IMR-90 (cell line): ENCODE data around the gene USP30. TPM values are rescaled to one million over a fixed set of nuclear protein-coding genes. Genes with fewer than 3 reads are reported as not detected.
A peak's percentile ranks its signal among the peaks of the same experiment; 100 is the strongest.

Experiments used
- ATAC-seq: fragments of 200-7000 bp; cut with Tn5 transposase; 2 replicates; pipeline ENCODE4 v1.9.1; 2020; ENCODE audit warnings: low read depth, mild to moderate bottlenecking, moderate library complexity
- BruUV-seq: library from RNA; stranded (reverse); fragments of 400-500 nt; replicated peaks from 2 replicates; lab custom pipeline; 2021; lab: Mats Ljungman, UMichigan
- CTCF ChIA-PET: fragments of 300-600 bp; formaldehyde crosslinking; extraction: SDS; loops from one replicate; lab custom pipeline; 2021; ENCODE audit warnings: antibody characterized with exemption; lab: Yijun Ruan, JAX
- POLR2A ChIA-PET: fragments of 300-600 bp; sonication (Branson Sonifier 250); formaldehyde crosslinking; loops from one replicate; lab custom pipeline; 2022; ENCODE audit warnings: antibody characterized with exemption; ENCODE audit not compliant: unreplicated experiment; lab: Charles Lee
- DNase-seq: peaks from one replicate; pipeline ENCODE4 v3.0.0; 2013
- H2AFZ ChIP-seq: replicated peaks from 2 replicates; pipeline ENCODE3; 2013; ENCODE audit warnings: low read length, mild to moderate bottlenecking; ENCODE audit not compliant: poor library complexity
- H2AK5ac ChIP-seq: 2 replicates; pipeline ENCODE4 v1.6.1; 2013; ENCODE audit warnings: low read depth, low read length, inconsistent platforms
- H2AK9ac ChIP-seq: replicated peaks from 2 replicates; pipeline ENCODE3; 2013; ENCODE audit warnings: mild to moderate bottlenecking, low read depth, low read length, moderate library complexity; ENCODE audit not compliant: poor library complexity
- H2BK120ac ChIP-seq: 2 replicates; pipeline ENCODE4 v1.6.1; 2013; ENCODE audit warnings: low read depth, low read length, inconsistent platforms
- H2BK15ac ChIP-seq: 3 replicates; pipeline ENCODE4 v1.6.1; 2013; ENCODE audit warnings: low read depth, low read length, inconsistent platforms
- H2BK20ac ChIP-seq: 2 replicates; pipeline ENCODE4 v1.6.1; 2013; ENCODE audit warnings: low read depth, mild to moderate bottlenecking, inconsistent platforms, low read length, moderate library complexity
- H2BK5ac ChIP-seq: 2 replicates; pipeline ENCODE4 v1.6.1; 2013; ENCODE audit warnings: mild to moderate bottlenecking, low read depth, low read length, inconsistent platforms; ENCODE audit not compliant: poor library complexity, severe bottlenecking
- H3K14ac ChIP-seq: replicated peaks from 2 replicates; pipeline ENCODE4 v1.6.1; 2013; ENCODE audit warnings: low read depth, low read length, inconsistent platforms
- H3K18ac ChIP-seq: 2 replicates; pipeline ENCODE4 v1.6.1; 2013; ENCODE audit warnings: low read depth, low read length, control low read depth
- H3K23ac ChIP-seq: 2 replicates; pipeline ENCODE4 v1.6.1; 2013; ENCODE audit warnings: low read depth, low read length, inconsistent platforms
- H3K27ac ChIP-seq: 2 replicates; pipeline ENCODE4 v1.5.1; 2013; ENCODE audit warnings: mild to moderate bottlenecking, control low read depth, low read length; ENCODE audit not compliant: insufficient read depth
- H3K27me3 ChIP-seq: 2 replicates; pipeline ENCODE4 v1.6.1; 2013; ENCODE audit warnings: low read length; ENCODE audit not compliant: control insufficient read depth, insufficient read depth
- H3K36me3 ChIP-seq: 2 replicates; pipeline ENCODE4 v1.6.1; 2013; ENCODE audit warnings: low read length, mixed read lengths; ENCODE audit not compliant: control insufficient read depth, insufficient read depth
- H3K4ac ChIP-seq: 2 replicates; pipeline ENCODE4 v1.6.1; 2013; ENCODE audit warnings: low read depth, low read length, inconsistent platforms
- H3K4me1 ChIP-seq: 2 replicates; pipeline ENCODE4 v1.6.1; 2013; ENCODE audit warnings: low read length, mixed read lengths; ENCODE audit not compliant: control insufficient read depth, insufficient read depth
- H3K4me2 ChIP-seq: 2 replicates; pipeline ENCODE4 v1.6.1; 2013; ENCODE audit warnings: low read depth, mild to moderate bottlenecking, control low read depth, low read length, moderate library complexity
- H3K4me3 ChIP-seq: 2 replicates; pipeline ENCODE4 v1.5.1; 2013; ENCODE audit warnings: low read depth, mild to moderate bottlenecking, control low read depth, low read length, moderate library complexity; ENCODE audit not compliant: insufficient read depth
- H3K56ac ChIP-seq: 2 replicates; pipeline ENCODE4 v1.6.1; 2013; ENCODE audit warnings: low read length, inconsistent platforms; ENCODE audit not compliant: insufficient read depth; ENCODE audit errors: extremely low read depth
- H3K79me1 ChIP-seq, 2 experiments: 2 replicates each; pipeline ENCODE4 v1.6.1; 2013; ENCODE audit warnings: low read length in 2 of 2, inconsistent platforms in 1 of 2, low read depth in 1 of 2
- H3K9ac ChIP-seq: 2 replicates; pipeline ENCODE4 v1.6.1; 2013; ENCODE audit warnings: low read depth, low read length, control low read depth
- H3K9me1 ChIP-seq: 2 replicates; pipeline ENCODE4 v1.6.1; 2013; ENCODE audit warnings: low read length, inconsistent platforms; ENCODE audit not compliant: insufficient read depth
- H3K9me3 ChIP-seq: 2 replicates; pipeline ENCODE4 v1.6.1; 2013; ENCODE audit warnings: low read length; ENCODE audit not compliant: control insufficient read depth, insufficient read depth
- H4K20me1 ChIP-seq: 2 replicates; pipeline ENCODE4 v1.6.1; 2013; ENCODE audit warnings: low read length, inconsistent platforms; ENCODE audit not compliant: insufficient read depth
- H4K5ac ChIP-seq: 2 replicates; pipeline ENCODE4 v1.6.1; 2013; ENCODE audit warnings: mild to moderate bottlenecking, low read depth, low read length, control low read depth
- H4K8ac ChIP-seq, 2 experiments: 2 replicates each; pipeline ENCODE4 v1.6.1; 2013; ENCODE audit warnings: low read depth in 2 of 2, low read length in 2 of 2, control low read depth in 1 of 2, inconsistent platforms in 1 of 2
- H4K91ac ChIP-seq: 2 replicates; pipeline ENCODE4 v1.6.1; 2013; ENCODE audit warnings: low read depth, low read length, inconsistent platforms; ENCODE audit not compliant: insufficient read depth
- FOS ChIP-seq: fragments of 150-350 bp; IDR thresholded peaks from 2 replicates; pipeline ENCODE4 v1.6.1; 2016; ENCODE audit warnings: low read depth, low read length
- MAZ ChIP-seq: IDR thresholded peaks from 2 replicates; pipeline ENCODE4 v1.6.1; 2012; ENCODE audit warnings: low read depth, mild to moderate bottlenecking, low read length, improper control_type of control experiment, moderate library complexity, borderline replicate concordance
- MXI1 ChIP-seq: IDR thresholded peaks from 2 replicates; pipeline ENCODE4 v1.6.1; 2012; ENCODE audit warnings: low read depth, mild to moderate bottlenecking, low read length, moderate library complexity, borderline replicate concordance
- RAD21 ChIP-seq: IDR thresholded peaks from 2 replicates; pipeline ENCODE4 v1.6.1; 2012; ENCODE audit warnings: low read length, improper control_type of control experiment
- USF2 ChIP-seq: fragments of 150-350 bp; IDR thresholded peaks from 2 replicates; pipeline ENCODE4 v1.6.1; 2017; ENCODE audit warnings: mild to moderate bottlenecking, antibody characterized with exemption, low read length, low read depth
- WGBS, 2 experiments: methylation state at CpG; one replicate each; pipeline versions ENCODE4 v1.1.5 to v1.1.7; 2013; ENCODE audit warnings: missing lambda C conversion rate in 2 of 2; ENCODE audit not compliant: insufficient read length in 1 of 2; ENCODE audit errors: extremely low coverage in 2 of 2; 5-methylcytosine and 5-hydroxymethylcytosine counted together
- dilution Hi-C: fragments of 300-500 bp; cut with HindIII; formaldehyde crosslinking; loops from one replicate; pipeline ENCODE4 v1.14.3; 2018; ENCODE audit warnings: low sequenced_read_pairs; ENCODE audit not compliant: unreplicated experiment
- in situ Hi-C: fragments of 300-500 bp; cut with MboI; formaldehyde crosslinking; loops from 3 replicates; pipeline ENCODE4 v1.14.3; 2019; ENCODE audit warnings: low sequenced_read_pairs, inconsistent platforms, mixed read lengths
- intact Hi-C: fragments of 100-400 bp; cut with micrococcal nuclease; formaldehyde crosslinking; loops from 2 replicates; pipeline ENCODE4 v1.10.0; 2022
- polyA plus RNA-seq, 3 experiments: library from polyadenylated mRNA; depleted of rRNA; stranded (reverse); fragments of >200 nt; gene quantifications; 2 replicates each; pipeline ENCODE4 v1.2.3, GENCODE V29; 2012; ENCODE audit warnings: low replicate concordance in 1 of 3
- total RNA-seq: library from RNA; depleted of rRNA; stranded (reverse); fragments of >200 nt; gene quantifications from 2 replicates; pipeline ENCODE4 v1.2.3, GENCODE V29; 2012

The USP30 gene
- total and polyA plus RNA-seq, 2 of the 4 experiments (the other 2 are of a cell fraction), result 10.4 to 11.2 TPM

- Histone ChIP-seq H3K79me1 (peaks cover 20 to 37% of the 10 kb centered on the region in 2 experiments), H2AK5ac (no peak within 1 kb of the TSS), H3K36me3 (peaks cover 10% of the 10 kb centered on the region), H3K4me1 (peaks cover under 1% of the 10 kb centered on the region), H4K5ac (peak within 1 kb of the TSS; percentile 73), H3K27me3 (no peaks in the 10 kb centered on the region), H4K20me1 (no peaks in the 10 kb centered on the region), H3K4me2 (peak within 1 kb of the TSS; percentile 93), H2AK9ac (peak within 1 kb of the TSS; percentile 46), H3K9ac (peak within 1 kb of the TSS; percentile 94), H2BK5ac (peak within 1 kb of the TSS; percentile 15), H4K91ac (0 out of 2 replicates have a peak within 1 kb of the TSS, but pooled peaks have one; percentile 19), H3K9me1 (0 out of 2 replicates have a peak, but pooled peaks cover 8% of the 10 kb centered on the region), H2BK120ac (no peak within 1 kb of the TSS), H4K8ac (peak within 1 kb of the TSS; percentile 51 to 64; a peak in 2 of 4 replicates), H3K14ac (no peak within 1 kb of the TSS), H3K18ac (no peak within 1 kb of the TSS), H2BK20ac (no peak within 1 kb of the TSS), H2AFZ (peak within 1 kb of the TSS; percentile 93), H3K4ac (peak within 1 kb of the TSS; percentile 7; the same call in 1 of the 2 replicates), H3K23ac (no peak within 1 kb of the TSS), H3K9me3 (no peaks in the 10 kb centered on the region), H3K4me3 (peak within 1 kb of the TSS; percentile 80), H2BK15ac (no peak within 1 kb of the TSS), H3K56ac (0 out of 2 replicates have a peak within 1 kb of the TSS, but pooled peaks have one; percentile 73), H3K27ac (peak within 1 kb of the TSS; percentile 70)
- ChIA-PET CTCF (interaction anchor here (1.7 kb wide), 1 partner anchor 14 kb away, joined by 10 read pairs; no protein-coding TSS in a partner anchor), POLR2A (no interaction called here)
- dilution Hi-C loops, result no loop called here
- intact Hi-C loops, result loop anchor here (10.0 kb wide), 3 partner anchors 143 to 433 kb away; partner anchors contain the start of gene SSH1
- in situ Hi-C loops, result loop anchor here (10.0 to 25.0 kb wide), 2 partner anchors 293 to 460 kb away; partner anchors contain the start of gene SELPLG
- no TSS peak for BruUV-seq
- DNase-seq, result peak; percentile 91
- TF ChIP-seq USF2, result peak; percentile 81
- peak; percentile 96 for TF ChIP-seq MXI1
- TF ChIP-seq RAD21, result no peak
- peak; percentile 41; the same call in 1 of the 2 replicates for TF ChIP-seq MAZ
- peak; percentile 89 for TF ChIP-seq FOS
- WGBS, 2 experiments, result 1% methylated on average over 14 of the region's 71 CpGs; no CpG with 5 or more reads in 1 of the 2 experiments
- ATAC-seq, result peak; percentile 96
Observed at GRCh38 chr12:109097435-109098182, 45.2 kb downstream of the USP30 start, which contains the start of gene UNG. Gene UNG, plus strand, starts transcription at chr12:109097597. Its CDS starts 83 bp downstream, at chr12:109097680.
